Measurements from ENCODE around the gene HDAC9.

HDAC9 gene

GRCh38 chr7:18858232-18858631, 362.7 kb downstream of the HDAC9 start:
- no peak for TF ChIP-seq ZFX (IDR thresholded peaks at IDR 0.05; ENCODE audit: borderline replicate concordance)
- no peak for TF ChIP-seq CTCF (IDR thresholded peaks at IDR 0.05)
- no peak overlapping the region for H3K27ac ChIP-seq

DNA sequence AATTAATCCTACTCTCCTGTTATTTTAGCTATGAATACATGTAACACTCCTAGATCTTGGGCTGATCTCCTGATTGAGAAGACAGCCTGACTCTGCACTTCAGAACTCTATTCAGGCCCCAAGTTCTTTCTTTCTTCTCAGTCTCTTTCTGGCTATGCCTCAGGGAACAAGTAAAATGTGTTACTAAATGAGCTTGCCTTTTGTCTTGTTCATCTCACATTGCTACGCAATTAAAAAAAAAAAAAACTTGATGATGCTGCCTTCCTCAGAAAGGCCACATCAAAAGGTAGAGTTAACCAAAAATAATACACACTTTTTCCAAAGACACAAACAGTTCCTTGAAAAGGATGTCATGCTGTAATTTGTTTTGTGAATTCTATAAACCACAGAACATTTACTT, 363.8 kb downstream of the HDAC9 start:
- no peak overlapping the region for H3K27ac ChIP-seq
- TF ChIP-seq ZFX (IDR thresholded peaks at IDR 0.05; ENCODE audit: borderline replicate concordance) (no peak), CTCF (IDR thresholded peaks at IDR 0.05) (no peak)

GRCh38 chr7:18860221-18860620, 364.7 kb downstream of the HDAC9 start:
- H3K27ac ChIP-seq = no peak overlapping the region
- TF ChIP-seq CTCF (IDR thresholded peaks at IDR 0.05) = no peak

- no peak overlapping the region for H3K27ac ChIP-seq
- TF ChIP-seq ZFX (IDR thresholded peaks at IDR 0.05; ENCODE audit: borderline replicate concordance) (no peak), CTCF (IDR thresholded peaks at IDR 0.05) (no peak)
These were observed 366.1 kb downstream of the HDAC9 start for GRCh38 chr7:18861514-18862118.

DNA sequence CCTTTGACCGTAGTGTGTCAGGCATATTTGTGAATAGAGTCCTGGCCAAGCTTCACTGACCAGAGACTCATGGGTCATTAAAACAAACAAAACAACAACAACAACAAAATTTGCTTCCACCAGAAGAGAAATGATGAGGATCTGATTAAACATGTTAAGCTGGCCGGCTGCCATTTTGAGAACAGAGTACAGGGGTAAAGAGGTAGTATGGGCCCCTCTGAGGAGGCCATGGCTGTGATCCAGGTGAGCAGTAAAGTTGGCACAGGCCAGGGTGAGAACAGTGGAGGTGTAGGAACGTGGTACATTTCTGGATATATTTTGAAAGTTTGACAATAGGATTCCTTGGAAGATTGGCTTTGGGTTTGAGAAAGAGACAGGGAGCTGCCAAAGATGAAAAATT, 369.4 kb downstream of the HDAC9 start:
- TF ChIP-seq ZFX (IDR thresholded peaks at IDR 0.05; ENCODE audit: borderline replicate concordance) = no peak
- no peak overlapping the region for H3K27ac ChIP-seq

GRCh38 chr7:18866359-18867036, 370.9 kb downstream of the HDAC9 start:
- H3K27ac ChIP-seq = no peak overlapping the region

GRCh38 chr7:18872344-18872743, 376.8 kb downstream of the HDAC9 start:
- TF ChIP-seq CTCF (IDR thresholded peaks at IDR 0.05) (no peak), ZFX (IDR thresholded peaks at IDR 0.05; ENCODE audit: borderline replicate concordance) (no peak)
- no peak overlapping the region for H3K27ac ChIP-seq

More at GRCh38 chr7:18866359-18867036, 370.9 kb downstream of the HDAC9 start:
- no peak for TF ChIP-seq CTCF (IDR thresholded peaks at IDR 0.05)
- TF ChIP-seq ZFX (IDR thresholded peaks at IDR 0.05; ENCODE audit: borderline replicate concordance) = no peak

All from 22Rv1 (cell line).